ENCODE data around the gene ZNF76. TPM values are rescaled to one million over a fixed set of nuclear protein-coding genes. Genes with fewer than 3 reads are reported as not detected.

Gene ZNF76
- total RNA-seq, 2 donors from 2014 or later: 48.6 to 55.7 TPM

DNA sequence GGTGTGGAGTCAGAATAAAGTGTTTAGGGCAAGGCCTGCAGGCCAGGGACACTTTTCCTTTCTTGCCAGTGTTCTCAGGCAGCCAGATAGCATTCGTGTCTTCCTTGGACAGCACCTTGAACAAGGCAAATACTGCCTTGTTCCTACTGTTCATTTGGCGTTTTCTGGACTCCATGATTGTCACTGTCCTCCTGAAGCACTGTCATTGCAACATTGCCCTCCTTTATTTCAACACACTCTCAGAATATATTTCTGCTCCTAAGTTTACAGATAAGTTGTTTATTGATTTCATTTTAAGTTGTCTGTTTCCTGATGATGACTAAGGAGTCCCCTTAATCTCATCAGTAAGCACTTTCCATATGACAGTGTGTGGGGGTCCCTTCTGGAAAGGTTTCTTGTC is 22.9 kb downstream of the ZNF76 start:
- ATAC-seq: no peak
- H3K27ac Mint-ChIP-seq: no peak overlapping the region
- H3K36me3 Mint-ChIP-seq: no peaks in the 10 kb centered on the region
- DNase-seq (ENCODE audit: low spot score in 2 of 2): no peak
- H3K9me3 Mint-ChIP-seq: no peaks in the 10 kb centered on the region

DNA sequence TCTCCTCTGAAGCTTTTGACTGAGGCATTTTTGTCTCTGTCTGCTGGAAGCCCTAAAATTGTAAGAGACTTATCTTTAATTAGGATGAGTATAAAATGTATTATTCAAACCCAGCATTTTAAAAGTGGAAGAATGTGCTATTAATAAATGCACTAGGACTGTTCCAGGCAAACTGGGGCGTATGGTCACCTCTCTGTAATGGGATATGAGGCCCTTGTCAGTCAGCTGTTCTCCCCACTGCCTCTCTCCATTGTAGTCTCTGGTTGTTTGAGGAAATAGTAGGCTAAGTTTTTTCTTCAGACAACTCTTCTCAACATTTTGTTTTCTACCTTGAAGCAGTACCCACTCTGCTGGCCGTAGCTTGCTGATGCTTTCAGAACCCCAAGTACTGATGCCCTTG is 23.8 kb downstream of the ZNF76 start:
- no peaks in the 10 kb centered on the region for H3K36me3 Mint-ChIP-seq
- no peak for ATAC-seq
- no peaks in the 10 kb centered on the region for H3K9me3 Mint-ChIP-seq
- no peak overlapping the region for H3K27ac Mint-ChIP-seq
- no peak for DNase-seq (ENCODE audit: low spot score in 2 of 2)

DNA sequence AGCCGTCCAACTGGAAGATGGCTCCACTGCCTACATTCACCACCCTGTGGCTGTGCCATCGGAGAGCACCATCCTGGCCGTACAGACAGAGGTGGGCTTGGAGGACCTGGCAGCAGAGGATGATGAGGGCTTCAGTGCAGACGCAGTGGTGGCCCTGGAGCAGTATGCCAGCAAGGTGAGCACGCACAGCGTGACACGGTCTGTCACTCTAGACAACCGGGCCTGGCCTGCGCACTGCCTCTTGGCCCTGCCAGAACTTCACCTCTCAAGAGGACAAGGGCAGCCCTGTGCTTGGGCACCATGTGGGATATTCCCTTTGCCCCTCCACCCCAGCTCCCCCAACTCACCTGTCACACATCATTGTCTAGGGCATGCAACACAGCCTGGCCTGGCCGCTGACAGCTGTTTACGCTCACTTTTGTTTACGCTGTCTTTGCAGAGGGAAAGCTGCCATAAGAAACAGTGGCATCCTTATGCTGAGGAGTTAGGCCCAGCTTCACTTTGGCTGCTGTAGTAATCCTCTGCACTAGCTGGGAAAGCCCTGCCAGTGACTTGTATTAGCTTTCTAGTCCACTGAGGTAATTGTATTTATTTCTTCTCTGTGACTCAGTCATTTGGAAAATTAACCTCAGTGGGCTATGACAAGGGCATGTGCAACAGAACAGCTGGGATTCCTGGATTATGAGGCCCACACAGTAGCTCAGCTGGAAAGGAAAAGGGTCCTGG is 28.3 kb downstream of the ZNF76 start:
- no peak for DNase-seq (ENCODE audit: low spot score in 2 of 2)
- Mint-ChIP-seq H3K27ac (no peak overlapping the region), H3K9me3 (no peaks in the 10 kb centered on the region), H3K36me3 (no peaks in the 10 kb centered on the region)
- no peak for ATAC-seq

DNA sequence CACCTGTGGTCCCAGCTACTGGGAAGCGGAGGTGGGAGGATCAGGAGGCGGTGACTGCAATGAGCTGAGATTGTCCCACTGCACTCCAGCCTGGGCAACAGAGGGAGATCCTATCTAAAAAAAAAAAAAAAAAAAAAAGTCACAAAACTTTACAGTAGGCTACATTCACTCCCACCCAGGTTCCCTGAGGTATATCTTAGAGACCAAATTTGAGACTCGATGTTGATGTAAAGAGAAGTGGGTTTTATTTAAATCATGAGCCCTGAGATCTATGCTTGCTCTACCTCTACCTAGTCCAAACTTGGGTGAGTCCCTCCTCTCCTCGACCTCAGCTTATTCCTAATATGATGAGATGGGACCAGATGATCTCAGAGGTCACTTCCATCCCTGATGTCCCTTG is 29.3 kb downstream of the ZNF76 start:
- Mint-ChIP-seq H3K27ac (peak overlapping the region in 1 of 2 donors; percentile 72), H3K36me3 (no peaks in the 10 kb centered on the region), H3K9me3 (no peaks in the 10 kb centered on the region)
- no peak for ATAC-seq
- DNase-seq (ENCODE audit: low spot score in 2 of 2): no peak

DNA sequence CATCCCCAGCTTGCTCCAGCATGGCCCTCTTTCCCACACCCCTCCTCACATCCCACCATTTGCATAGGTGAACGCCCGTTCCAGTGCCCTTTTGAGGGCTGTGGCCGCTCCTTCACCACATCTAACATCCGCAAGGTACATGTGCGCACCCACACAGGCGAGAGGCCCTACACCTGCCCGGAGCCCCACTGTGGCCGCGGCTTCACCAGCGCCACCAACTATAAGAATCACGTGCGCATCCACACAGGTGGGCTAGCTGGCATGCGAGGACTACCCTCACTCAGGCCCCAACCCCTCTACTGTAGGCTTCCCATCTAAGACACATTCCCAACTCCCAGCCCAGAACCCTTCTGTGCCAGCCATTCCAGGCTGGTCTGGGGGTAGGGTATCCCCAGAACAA is 32.0 kb downstream of the ZNF76 start:
- ATAC-seq (no peak), DNase-seq (ENCODE audit: low spot score in 2 of 2) (no peak)
- no peaks in the 10 kb centered on the region for H3K36me3 Mint-ChIP-seq
- H3K9me3 Mint-ChIP-seq: no peaks in the 10 kb centered on the region
- H3K27ac Mint-ChIP-seq: peak overlapping the region; percentile 56 to 65

DNA sequence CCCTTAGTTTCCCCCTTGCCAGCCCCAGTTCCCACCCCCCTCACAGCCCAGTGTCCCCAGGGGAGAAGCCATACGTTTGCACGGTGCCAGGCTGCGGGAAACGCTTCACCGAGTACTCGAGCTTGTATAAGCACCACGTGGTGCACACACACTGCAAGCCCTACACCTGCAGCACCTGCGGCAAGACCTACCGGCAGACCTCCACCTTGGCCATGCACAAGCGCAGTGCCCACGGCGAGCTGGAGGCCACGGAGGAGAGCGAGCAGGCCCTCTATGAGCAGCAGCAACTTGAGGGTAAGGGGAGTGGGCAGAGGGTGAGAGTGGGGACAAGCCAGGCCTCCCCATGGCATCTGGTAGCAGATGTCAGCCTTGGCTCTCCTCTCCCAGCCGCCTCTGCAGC is 33.0 kb downstream of the ZNF76 start:
- no peak for ATAC-seq
- no peak for DNase-seq (ENCODE audit: low spot score in 2 of 2)
- H3K36me3 Mint-ChIP-seq: no peaks in the 10 kb centered on the region
- no peaks in the 10 kb centered on the region for H3K9me3 Mint-ChIP-seq
- H3K27ac Mint-ChIP-seq: peak overlapping the region in 1 of 2 donors; percentile 56

DNA sequence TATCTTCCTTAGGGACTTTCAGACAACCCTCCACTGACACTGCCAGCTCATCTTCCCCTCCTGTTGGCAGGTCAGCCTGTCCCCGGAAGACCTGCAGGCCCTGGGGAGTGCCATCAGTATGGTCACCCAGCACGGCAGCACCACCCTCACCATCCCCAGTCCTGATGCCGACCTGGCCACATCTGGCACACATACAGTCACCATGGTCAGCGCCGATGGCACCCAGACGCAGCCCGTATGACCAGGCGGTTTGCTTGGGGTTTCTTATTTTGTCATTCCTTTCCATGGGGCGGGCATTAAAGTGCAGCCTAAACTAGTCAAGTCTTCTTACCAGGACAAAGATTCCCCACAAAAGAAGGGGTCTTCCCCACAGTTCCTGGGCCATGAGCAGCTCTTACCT is 34.1 kb downstream of the ZNF76 start:
- H3K27ac Mint-ChIP-seq: no peak overlapping the region
- H3K9me3 Mint-ChIP-seq: no peaks in the 10 kb centered on the region
- DNase-seq (ENCODE audit: low spot score in 2 of 2) (no peak), ATAC-seq (no peak)
- H3K36me3 Mint-ChIP-seq: peaks cover 2 to 4% of the 10 kb centered on the region in 2 donors

DNA sequence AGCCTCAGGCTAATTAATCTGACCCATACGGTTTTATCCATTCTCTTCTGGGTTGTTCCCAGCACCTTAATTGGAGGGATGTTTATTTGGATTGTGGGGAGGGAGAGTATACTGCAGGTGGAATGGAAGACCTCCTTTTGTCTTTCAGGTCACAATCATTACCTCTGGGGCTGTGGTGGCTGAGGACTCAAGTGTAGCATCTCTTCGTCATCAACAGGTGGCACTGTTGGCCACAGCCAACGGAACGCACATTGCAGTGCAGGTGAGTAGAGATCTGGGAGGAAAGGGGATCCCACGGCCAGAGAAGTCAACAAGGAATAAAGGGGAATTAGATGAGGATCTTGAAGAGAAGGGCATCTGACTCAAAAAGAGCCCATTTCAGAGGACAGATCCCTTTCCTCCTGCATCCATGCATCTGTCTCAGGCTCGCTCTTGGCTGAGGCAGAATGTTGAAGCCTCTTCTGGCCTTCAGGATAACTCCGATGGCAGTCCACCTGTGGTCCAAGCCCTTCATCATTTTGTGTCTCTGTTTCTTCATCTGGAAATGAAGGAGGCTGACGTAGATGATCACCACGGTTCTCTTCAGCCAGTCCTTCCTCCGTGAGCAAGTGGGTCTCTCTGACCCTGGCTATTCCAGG is 34.9 kb downstream of the ZNF76 start:
- Mint-ChIP-seq H3K9me3 (no peaks in the 10 kb centered on the region), H3K27ac (peak overlapping the region in 1 of 2 donors; percentile 45), H3K36me3 (peaks cover 6 to 12% of the 10 kb centered on the region in 2 donors)
- ATAC-seq (peak in 1 of 2 donors; percentile 29), DNase-seq (ENCODE audit: low spot score in 2 of 2) (peak in 1 of 2 donors; percentile 52)

DNA sequence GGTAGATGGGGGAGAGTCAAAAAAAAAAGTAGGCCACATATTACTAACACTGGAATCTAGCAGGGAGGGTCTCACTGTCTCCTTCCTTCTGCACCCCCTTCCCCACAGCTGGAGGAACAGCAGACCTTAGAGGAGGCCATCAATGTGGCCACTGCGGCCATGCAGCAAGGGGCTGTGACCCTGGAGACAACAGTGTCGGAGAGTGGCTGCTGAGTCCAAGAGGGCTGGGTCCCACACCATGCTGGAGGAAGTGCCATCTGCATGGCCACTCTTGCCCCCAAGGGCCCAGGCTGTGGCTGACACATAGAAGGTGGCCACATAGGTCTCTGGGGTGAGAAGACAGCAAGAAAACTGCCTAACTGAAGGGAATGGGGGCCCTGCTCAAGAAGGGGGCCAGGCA is 35.5 kb downstream of the ZNF76 start:
- H3K27ac Mint-ChIP-seq: no peak overlapping the region
- H3K9me3 Mint-ChIP-seq: no peaks in the 10 kb centered on the region
- H3K36me3 Mint-ChIP-seq: peaks cover 7 to 16% of the 10 kb centered on the region in 2 donors
- DNase-seq (ENCODE audit: low spot score in 2 of 2) (no peak), ATAC-seq (no peak)

DNA sequence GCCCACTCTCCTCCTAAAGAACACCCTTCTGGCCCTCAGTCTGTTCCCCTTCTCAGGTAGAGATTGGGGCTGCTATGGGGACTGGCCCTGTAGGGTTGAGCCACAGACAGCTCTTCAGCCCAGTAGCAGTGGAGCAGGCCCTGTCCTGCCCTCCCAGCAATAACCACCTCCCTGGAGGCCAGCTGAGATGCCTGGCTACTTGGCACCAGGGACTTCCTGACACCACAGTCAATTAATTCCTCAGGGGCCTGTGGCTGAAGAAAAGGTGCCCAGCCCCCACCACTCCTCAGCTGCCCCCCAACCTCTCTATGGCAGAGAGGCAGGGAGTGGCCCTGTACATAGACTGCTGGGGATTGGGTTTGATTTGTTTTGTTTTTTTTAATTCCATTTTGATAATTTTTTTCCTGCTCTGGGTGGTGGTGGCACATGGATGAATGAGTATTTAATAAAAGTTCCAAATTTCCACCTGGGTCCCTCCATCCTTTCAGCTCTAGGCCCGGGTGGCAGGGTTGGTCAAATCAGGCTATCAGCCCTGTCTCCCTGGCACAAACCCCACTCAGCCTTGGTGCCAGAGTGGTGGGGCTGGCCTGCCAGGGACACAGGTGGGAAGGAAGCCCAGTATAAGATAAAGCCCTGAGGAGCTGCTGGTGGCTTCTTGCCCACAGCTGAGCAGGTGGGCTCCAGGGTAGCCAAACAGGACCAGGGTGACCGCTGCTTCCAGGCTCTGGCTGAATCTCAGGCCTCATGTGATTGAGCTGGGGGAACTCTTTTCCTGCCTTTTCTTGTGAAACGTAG is 36.2 kb downstream of the ZNF76 start:
- H3K9me3 Mint-ChIP-seq: no peaks in the 10 kb centered on the region
- H3K27ac Mint-ChIP-seq: no peak overlapping the region
- ATAC-seq: no peak

DNA sequence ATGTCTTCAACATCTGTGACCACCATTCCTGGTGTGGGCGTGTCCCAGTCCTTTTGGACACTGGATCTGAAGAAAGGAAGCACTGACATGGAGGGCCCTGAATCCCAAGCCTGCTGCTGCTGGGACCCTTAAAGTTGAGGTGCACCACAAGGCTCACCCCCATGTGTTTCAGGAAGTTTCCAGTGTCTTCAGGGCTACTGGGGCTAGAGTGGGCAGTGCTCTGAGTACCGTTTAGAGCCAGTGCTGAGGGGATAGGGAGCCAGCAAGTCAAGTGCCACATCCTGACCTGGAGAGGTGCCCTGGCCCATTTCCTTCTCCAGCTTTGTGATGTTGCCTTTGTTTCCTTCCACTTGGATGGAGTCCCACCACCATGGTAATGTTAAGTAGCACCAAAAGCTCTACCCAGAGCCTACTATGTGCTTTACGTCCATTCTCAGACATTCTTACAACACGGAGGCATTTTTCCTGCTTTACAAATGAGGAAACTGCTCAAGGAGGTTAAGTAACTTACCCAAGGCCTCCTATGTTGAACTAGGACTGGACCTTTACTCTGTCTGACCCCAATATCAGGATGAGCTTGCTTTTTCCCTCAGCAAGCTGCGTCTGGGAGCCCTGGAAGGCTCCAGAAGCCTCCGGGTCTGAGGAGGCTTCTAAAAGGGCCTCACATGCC is 37.5 kb downstream of the ZNF76 start:
- DNase-seq (ENCODE audit: low spot score in 2 of 2): no peak
- no peak for ATAC-seq
- no peaks in the 10 kb centered on the region for H3K9me3 Mint-ChIP-seq
- H3K36me3 Mint-ChIP-seq: peaks cover 14 to 21% of the 10 kb centered on the region in 2 donors
- peak overlapping the region; percentile 85 for H3K27ac Mint-ChIP-seq

More for the DNA sequence above, 36.2 kb downstream of the ZNF76 start:
- DNase-seq (ENCODE audit: low spot score in 2 of 2): no peak
- peaks cover 13 to 21% of the 10 kb centered on the region in 2 donors for H3K36me3 Mint-ChIP-seq

DNA sequence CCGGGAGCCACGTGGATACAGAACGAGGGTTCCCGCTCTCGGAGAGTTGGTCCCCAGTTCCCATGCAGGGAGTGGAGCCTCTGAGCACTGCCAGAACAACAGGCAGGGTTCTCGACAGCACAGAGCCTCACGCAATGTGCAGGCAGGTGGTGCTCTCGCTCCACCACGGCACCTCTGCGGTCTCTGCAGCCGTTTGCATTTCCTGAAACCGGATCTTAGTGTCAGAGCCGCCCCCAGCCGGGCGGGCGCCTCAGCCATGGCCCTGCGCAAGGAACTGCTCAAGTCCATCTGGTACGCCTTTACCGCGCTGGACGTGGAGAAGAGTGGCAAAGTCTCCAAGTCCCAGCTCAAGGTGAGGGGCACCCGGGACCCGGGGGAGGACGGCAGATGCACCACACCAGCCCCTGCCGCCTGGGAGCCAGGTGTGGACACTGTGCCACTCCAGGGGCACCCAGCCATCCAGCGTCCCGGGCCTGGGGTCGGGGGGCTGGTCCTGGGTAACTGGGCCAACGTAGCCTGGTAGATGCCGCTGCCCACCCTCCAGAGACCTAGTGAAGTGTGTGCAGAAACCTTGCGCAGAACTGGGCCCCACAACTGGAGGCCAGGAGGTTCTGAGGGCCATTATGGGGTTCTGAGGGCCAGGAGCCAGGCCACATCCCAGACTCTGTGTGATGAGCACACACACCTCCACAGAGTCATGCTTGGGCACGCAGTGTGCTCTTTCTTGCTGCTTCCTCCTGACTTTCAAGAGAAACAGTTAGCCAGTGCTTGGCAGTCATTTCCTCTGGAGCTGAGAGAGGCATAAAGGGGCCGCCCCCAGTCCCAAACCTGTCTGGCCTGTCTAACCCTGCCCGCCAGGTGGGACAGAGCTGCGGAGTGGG is 38.3 kb downstream of the ZNF76 start, which contains the start of gene DEF6:
DEF6 (plus strand) TSS at position 218 of the 881 bp plus-strand sequence; CDS start at position 257, 39 bp downstream.
- ATAC-seq (peak; percentile 75 to 86), DNase-seq (ENCODE audit: low spot score in 2 of 2) (peak; percentile 83 to 90)
- H3K9me3 Mint-ChIP-seq: no peaks in the 10 kb centered on the region
- H3K36me3 Mint-ChIP-seq: peaks cover 14 to 21% of the 10 kb centered on the region in 2 donors
- peak within 1 kb of the TSS; percentile 85 for H3K27ac Mint-ChIP-seq

DNA sequence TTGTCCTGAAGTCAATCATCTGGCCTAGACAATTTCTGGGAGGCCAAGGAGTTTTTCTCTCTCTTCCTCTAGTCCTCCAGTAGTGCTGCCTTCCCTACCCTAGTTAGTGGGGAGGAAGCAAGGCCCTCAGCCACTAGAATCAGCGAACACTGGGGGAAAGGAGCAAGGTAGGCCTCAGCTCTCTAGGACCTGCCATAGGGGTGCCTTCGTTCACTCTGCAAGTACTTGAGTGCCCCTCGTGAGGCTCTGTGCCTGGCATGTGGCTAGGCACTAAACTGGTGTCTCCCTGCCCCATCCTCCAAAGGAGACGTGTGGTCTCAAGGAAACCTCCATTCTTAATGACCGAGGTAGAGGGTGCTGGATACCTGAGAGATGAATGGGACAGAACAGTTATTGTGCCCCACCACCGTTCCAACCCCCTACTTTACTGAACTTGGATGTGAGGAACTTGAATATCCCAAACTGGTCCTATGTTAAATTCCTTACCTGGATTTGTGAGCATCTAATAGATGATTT is 39.1 kb downstream of the ZNF76 start:
- Mint-ChIP-seq H3K9me3 (no peaks in the 10 kb centered on the region), H3K36me3 (peaks cover 14 to 27% of the 10 kb centered on the region in 2 donors), H3K27ac (peak overlapping the region; percentile 85)
- ATAC-seq (no peak), DNase-seq (ENCODE audit: low spot score in 2 of 2) (no peak)

DNA sequence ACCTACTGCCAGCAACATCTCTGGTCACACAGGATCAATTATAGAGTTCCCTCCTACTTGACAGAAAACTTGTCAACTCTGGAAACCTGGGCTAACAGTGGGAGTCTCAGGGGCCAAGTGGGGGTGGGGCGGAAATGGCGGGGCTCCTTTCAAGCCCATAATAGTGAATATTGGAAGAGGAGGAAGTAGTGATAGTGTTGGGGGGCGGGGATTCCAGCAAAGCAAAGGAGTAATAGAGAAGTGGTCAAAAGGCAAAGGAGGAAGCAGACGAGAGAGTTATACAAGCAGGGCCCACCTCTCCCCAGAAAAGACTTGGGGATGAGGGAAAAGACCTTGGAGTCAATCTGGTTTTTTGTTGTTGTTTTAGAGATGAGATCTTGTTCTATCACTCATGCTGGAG is 40.1 kb downstream of the ZNF76 start:
- Mint-ChIP-seq H3K27ac (peak overlapping the region; percentile 85), H3K36me3 (peaks cover 23 to 35% of the 10 kb centered on the region in 2 donors), H3K9me3 (no peaks in the 10 kb centered on the region)
- DNase-seq (ENCODE audit: low spot score in 2 of 2): no peak
- no peak for ATAC-seq

DNA sequence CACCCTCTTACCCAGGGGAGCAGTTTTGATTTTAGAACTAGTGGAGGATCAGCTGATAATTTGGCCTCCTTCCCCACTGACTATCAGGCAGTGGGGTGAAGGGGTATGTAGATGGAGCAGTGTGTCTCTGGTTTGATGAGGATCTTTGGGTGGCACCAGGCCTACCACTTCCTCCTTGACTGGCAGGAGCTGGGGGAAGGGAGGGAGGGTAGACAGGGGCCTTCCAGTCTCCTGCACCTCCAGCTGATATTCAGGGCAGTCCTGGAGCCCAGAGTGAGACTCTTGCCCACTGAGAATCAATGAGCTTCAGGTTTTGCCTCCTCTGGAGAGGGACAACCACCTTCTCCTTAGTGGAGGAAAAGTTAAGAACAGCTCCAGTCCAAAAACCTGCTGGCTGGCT is 41.3 kb downstream of the ZNF76 start:
- Mint-ChIP-seq H3K27ac (peak overlapping the region; percentile 85 to 94), H3K9me3 (no peaks in the 10 kb centered on the region), H3K36me3 (peaks cover 23 to 35% of the 10 kb centered on the region in 2 donors)
- no peak for DNase-seq (ENCODE audit: low spot score in 2 of 2)
- ATAC-seq: no peak
